ENCODE results near the gene TMEM53. TPM values are rescaled to one million over a fixed set of nuclear protein-coding genes. Genes with fewer than 3 reads are reported as not detected.

Gene TMEM53
- total RNA-seq, 2 donors from 2014 or later: 10.2 to 10.8 TPM

DNA sequence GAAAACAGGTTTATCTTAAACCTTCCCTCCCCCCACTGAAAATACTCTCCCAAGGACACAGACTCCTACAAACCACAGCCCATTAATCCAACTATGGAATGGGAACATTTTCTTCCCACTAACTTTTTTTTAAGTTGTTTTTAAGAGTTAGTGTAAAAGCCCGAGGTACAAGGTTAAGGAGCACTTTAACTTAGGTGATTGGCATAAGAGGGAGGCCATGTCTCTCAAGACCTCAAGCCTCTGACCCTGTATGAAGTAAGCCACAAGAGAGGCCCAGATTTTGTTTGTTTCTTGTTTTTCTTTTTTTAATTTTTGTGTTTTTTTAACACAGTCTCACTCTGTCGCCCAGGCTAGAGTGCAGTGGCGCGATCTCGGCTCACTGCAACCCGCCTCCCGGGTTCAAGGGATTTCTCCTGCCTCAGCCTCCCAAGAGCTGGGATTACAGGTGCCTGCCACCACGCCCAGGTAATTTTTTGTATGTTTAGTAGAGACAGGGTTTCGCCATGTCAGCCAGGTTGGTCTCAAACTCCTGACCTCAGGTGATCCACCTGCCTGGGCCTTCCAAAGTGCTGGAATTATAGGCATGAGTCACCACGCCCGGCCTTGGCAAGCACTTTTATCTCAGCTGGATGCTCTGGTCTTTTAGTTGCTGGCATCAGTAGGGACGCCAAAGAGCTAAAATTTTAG lies 14.6 kb upstream of the TMEM53 start:
- Mint-ChIP-seq H3K27ac (no peak overlapping the region), H3K9me3 (no peaks in the 10 kb centered on the region), H3K36me3 (ENCODE audit: low read depth) (no peaks in the 10 kb centered on the region), H3K4me1 (no peaks in the 10 kb centered on the region), H3K4me3 (no peak overlapping the region), H3K27me3 (ENCODE audit: insufficient read depth) (peaks cover 2% of the 10 kb centered on the region)
- no peak overlapping the region for H3K27ac ChIP-seq (ENCODE audit: low read depth, low read length)
- no peaks in the 10 kb centered on the region for H3K36me3 ChIP-seq (ENCODE audit: control insufficient read depth, insufficient read depth, low read length)
- no peak for DNase-seq
- no peak overlapping the region for H3K9ac ChIP-seq (ENCODE audit: extremely low read depth, low read length, poor library complexity, severe bottlenecking)
- H3K9me3 ChIP-seq (ENCODE audit: control insufficient read depth, low read length): no peaks in the 10 kb centered on the region
- WGBS, 2 experiments (ENCODE audit: insufficient coverage in 1 of 2, insufficient read length in 1 of 2): 88 to 91% methylated on average over 12 of the region's 12 CpGs
- H3K4me3 ChIP-seq (ENCODE audit: low read length): no peak overlapping the region
- H3K4me1 ChIP-seq (ENCODE audit: control insufficient read depth, insufficient read depth, low read length): no peaks in the 10 kb centered on the region
- no peaks in the 10 kb centered on the region for H3K27me3 ChIP-seq (ENCODE audit: control insufficient read depth, insufficient read depth, low read length, poor library complexity, severe bottlenecking)
- TF ChIP-seq, protein P1, sequence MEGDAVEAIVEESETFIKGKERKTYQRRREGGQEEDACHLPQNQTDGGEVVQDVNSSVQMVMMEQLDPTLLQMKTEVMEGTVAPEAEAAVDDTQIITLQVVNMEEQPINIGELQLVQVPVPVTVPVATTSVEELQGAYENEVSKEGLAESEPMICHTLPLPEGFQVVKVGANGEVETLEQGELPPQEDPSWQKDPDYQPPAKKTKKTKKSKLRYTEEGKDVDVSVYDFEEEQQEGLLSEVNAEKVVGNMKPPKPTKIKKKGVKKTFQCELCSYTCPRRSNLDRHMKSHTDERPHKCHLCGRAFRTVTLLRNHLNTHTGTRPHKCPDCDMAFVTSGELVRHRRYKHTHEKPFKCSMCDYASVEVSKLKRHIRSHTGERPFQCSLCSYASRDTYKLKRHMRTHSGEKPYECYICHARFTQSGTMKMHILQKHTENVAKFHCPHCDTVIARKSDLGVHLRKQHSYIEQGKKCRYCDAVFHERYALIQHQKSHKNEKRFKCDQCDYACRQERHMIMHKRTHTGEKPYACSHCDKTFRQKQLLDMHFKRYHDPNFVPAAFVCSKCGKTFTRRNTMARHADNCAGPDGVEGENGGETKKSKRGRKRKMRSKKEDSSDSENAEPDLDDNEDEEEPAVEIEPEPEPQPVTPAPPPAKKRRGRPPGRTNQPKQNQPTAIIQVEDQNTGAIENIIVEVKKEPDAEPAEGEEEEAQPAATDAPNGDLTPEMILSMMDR (conservative IDR thresholded peaks at IDR 0.05): no peak

DNA sequence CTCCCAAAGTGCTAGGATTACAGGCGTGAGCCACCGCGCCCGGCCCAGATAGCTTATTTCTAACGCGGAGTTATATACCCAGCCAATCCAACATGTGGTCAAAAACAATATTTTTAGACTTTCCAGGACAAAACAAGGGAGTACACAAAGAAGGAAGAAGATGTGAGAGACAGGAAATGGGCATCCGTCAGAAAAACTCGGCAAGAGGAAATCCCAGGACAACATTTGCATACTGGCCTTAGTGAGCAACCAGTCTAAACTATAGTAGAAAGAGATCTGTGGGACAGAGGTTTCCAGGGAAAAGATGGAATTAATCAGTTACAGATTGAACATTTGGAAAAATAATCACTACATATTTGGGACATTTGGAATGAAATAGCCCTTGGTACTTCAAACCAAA lies 11.6 kb upstream of the TMEM53 start:
- Mint-ChIP-seq H3K4me3 (no peak overlapping the region), H3K27ac (no peak overlapping the region), H3K27me3 (ENCODE audit: insufficient read depth) (no peaks in the 10 kb centered on the region), H3K9me3 (peaks cover 2% of the 10 kb centered on the region), H3K4me1 (peaks cover 13% of the 10 kb centered on the region), H3K36me3 (ENCODE audit: low read depth) (peaks cover 9% of the 10 kb centered on the region)
- Histone ChIP-seq H3K9ac (ENCODE audit: extremely low read depth, low read length, poor library complexity, severe bottlenecking) (no peak overlapping the region), H3K36me3 (ENCODE audit: control insufficient read depth, insufficient read depth, low read length) (no peaks in the 10 kb centered on the region), H3K4me1 (ENCODE audit: control insufficient read depth, insufficient read depth, low read length) (no peaks in the 10 kb centered on the region), H3K27ac (ENCODE audit: low read depth, low read length) (no peak overlapping the region), H3K9me3 (ENCODE audit: control insufficient read depth, low read length) (no peaks in the 10 kb centered on the region), H3K4me3 (ENCODE audit: low read length) (no peak overlapping the region), H3K27me3 (ENCODE audit: control insufficient read depth, insufficient read depth, low read length, poor library complexity, severe bottlenecking) (no peaks in the 10 kb centered on the region)
- DNase-seq: no peak
- TF ChIP-seq, protein P1 (conservative IDR thresholded peaks at IDR 0.05): no peak
- WGBS, 2 experiments (ENCODE audit: insufficient coverage in 1 of 2, insufficient read length in 1 of 2): 87 to 94% methylated on average over 6 to 8 of the region's 8 CpGs

DNA sequence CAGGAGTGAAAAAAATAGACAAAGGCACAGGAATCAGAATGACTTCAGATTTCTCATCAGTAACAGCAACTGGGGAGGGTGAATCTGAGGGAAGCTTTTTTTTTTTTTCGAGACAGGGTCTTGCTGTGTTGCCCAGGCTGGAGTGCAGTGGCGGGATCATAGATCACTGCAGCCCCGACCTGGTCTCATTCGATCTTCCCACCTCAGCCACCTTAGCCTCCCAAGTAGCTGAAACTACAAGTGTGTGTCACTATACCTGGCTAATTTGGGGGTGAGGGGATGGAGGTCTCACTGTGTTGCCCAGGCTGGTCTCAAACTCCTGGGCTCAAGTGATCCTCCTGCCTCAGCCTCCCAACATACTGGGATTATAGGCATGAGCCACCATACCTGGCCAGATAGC lies 10.9 kb upstream of the TMEM53 start:
- peaks cover 9% of the 10 kb centered on the region for H3K36me3 Mint-ChIP-seq (ENCODE audit: low read depth)
- no peak for DNase-seq
- peaks cover 2% of the 10 kb centered on the region for H3K9me3 Mint-ChIP-seq
- TF ChIP-seq, protein P1 (conservative IDR thresholded peaks at IDR 0.05): no peak
- no peak overlapping the region for H3K4me3 Mint-ChIP-seq
- H3K4me1 Mint-ChIP-seq: peaks cover 13% of the 10 kb centered on the region
- H3K4me3 ChIP-seq (ENCODE audit: low read length): no peak overlapping the region
- H3K9ac ChIP-seq (ENCODE audit: extremely low read depth, low read length, poor library complexity, severe bottlenecking): no peak overlapping the region
- no peaks in the 10 kb centered on the region for H3K27me3 Mint-ChIP-seq (ENCODE audit: insufficient read depth)
- no peaks in the 10 kb centered on the region for H3K9me3 ChIP-seq (ENCODE audit: control insufficient read depth, low read length)
- no peaks in the 10 kb centered on the region for H3K27me3 ChIP-seq (ENCODE audit: control insufficient read depth, insufficient read depth, low read length, poor library complexity, severe bottlenecking)
- no peaks in the 10 kb centered on the region for H3K36me3 ChIP-seq (ENCODE audit: control insufficient read depth, insufficient read depth, low read length)
- H3K27ac ChIP-seq (ENCODE audit: low read depth, low read length): no peak overlapping the region
- H3K4me1 ChIP-seq (ENCODE audit: control insufficient read depth, insufficient read depth, low read length): no peaks in the 10 kb centered on the region
- no peak overlapping the region for H3K27ac Mint-ChIP-seq
- WGBS, 2 experiments (ENCODE audit: insufficient coverage in 1 of 2, insufficient read length in 1 of 2): 95% methylated on average over 4 of the region's 4 CpGs; no CpG with 5 or more reads in 1 of the 2 experiments
